LNCAP (cell line): ENCODE results near the gene COPZ2.

Experiments
- TF ChIP-seq, protein P1 (sequence below): fragments of 450-650 bp; IDR thresholded peaks from 2 replicates; pipeline ENCODE4 v1.5.1; 2017; ENCODE audit warnings: mild to moderate bottlenecking

The COPZ2 gene

DNA sequence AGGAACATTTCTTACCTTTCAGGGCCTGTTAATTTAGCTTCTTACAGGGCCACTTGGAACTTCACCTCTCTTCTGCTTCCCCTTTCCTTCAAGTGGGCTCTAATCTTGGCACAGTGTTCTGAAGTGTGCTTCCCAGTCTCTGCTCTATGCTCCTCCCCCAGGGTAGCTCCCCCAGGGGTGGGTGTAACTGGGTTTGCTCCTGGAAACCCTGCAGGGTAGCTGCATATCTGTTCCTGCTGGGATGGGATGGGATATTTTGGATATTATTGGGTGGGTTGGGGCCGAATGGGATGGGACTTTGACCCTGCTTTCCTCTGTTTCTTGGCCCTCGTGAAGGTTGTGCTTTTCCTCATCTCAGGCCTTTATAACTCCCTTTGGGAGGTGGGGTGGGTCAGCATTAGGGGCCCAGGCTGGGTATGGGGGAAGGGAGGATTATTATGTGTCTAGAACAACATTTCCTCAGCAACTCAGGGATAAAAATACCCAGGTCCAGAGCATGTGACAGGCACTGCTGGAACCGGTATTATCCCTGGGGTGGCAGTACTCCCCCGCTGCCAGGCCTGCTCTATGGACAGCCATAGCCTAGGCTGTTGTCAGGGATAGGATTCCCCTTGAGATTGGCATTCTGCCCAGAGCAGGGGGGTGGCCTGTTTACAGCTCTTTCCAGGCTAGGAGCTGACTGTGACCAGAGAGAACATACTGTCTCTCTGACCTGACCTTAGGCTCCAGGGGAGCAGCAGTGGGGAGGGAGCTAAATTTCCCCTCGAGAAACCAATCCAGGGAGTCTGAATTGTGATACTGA, 15.6 kb upstream of the COPZ2 start:
- TF ChIP-seq, protein P1, sequence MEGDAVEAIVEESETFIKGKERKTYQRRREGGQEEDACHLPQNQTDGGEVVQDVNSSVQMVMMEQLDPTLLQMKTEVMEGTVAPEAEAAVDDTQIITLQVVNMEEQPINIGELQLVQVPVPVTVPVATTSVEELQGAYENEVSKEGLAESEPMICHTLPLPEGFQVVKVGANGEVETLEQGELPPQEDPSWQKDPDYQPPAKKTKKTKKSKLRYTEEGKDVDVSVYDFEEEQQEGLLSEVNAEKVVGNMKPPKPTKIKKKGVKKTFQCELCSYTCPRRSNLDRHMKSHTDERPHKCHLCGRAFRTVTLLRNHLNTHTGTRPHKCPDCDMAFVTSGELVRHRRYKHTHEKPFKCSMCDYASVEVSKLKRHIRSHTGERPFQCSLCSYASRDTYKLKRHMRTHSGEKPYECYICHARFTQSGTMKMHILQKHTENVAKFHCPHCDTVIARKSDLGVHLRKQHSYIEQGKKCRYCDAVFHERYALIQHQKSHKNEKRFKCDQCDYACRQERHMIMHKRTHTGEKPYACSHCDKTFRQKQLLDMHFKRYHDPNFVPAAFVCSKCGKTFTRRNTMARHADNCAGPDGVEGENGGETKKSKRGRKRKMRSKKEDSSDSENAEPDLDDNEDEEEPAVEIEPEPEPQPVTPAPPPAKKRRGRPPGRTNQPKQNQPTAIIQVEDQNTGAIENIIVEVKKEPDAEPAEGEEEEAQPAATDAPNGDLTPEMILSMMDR: no peak

DNA sequence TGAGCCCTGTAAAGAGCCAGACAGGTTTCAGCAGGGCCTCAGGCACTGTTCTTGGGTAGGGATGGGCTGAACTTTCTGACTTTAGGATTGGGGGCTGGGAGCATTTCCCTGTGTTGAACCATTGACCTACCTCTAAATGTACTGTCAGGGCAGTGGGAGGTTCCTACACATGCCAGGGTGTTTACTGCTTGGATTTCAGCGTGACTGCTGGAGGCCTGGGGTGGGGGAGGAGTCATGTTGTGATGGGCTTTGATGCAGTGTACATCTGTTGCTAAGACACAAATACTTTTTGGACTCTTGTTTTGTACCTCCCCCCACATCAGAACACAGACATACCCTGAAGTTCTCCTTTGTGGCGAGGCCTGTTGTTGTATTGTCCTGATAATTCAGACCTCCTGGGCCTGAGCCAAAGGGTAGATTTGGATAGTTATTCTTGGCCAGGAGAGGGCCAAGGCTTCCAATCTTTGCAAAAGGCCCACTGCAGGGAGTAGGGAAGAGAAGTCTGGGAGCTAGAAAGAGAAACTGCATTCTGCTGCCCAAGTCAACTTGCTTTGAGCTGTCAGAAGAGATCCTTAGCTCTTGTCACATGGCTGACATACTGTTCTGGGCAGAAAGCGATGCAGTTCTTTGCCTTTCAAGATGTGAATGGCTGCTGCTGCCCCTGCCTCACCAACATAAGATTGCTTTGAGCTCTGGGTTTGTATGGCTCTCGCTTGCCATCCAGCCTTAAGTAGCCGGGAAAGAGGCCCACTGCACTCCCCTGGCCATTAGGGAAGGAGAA, 14.3 kb upstream of the COPZ2 start:
- TF ChIP-seq, protein P1: no peak

- TF ChIP-seq, protein P1: no peak
Observed at GRCh38 chr17:48051283-48051682, 13.7 kb upstream of the COPZ2 start.

- TF ChIP-seq, protein P1: no peak
Observed at GRCh38 chr17:48048384-48049126, 11.0 kb upstream of the COPZ2 start.

DNA sequence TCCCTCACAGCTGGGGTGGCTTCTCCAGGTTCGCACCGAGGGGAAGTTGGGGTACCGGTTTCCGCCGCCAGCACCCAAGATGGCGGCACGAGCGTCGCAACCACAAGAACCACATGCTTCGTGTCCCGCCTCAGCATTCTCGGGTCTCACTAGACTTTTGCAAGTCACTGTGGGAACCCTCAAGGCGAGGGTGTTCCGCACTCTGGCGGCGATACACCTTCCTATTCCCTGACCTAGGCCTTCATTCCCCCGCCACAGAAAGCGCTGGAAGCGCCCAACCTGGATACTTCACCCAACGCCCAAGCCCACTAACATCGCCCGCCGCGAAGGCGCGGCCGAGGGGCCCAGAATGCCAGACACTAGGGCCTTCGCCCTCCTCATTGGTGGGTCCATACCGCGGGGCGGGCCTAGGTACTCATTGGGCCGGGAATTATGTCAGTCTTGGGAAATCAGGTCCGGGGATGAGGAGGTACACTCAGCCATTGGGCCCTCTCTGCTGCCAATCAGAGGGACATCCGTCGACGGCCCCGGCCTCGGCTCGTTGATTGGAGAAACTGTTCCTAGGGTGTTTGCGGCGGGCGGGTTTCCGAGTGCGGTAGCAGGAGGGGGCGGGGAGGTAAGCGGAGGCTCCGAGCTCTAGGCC, 10.3 kb upstream of the COPZ2 start, which contains the start of gene NFE2L1:
Gene NFE2L1, plus strand, starts transcription at position 619 of the 643 bp plus-strand sequence. CDS start 2,760 bp downstream, outside the sequence.
- TF ChIP-seq, protein P1: no peak

DNA sequence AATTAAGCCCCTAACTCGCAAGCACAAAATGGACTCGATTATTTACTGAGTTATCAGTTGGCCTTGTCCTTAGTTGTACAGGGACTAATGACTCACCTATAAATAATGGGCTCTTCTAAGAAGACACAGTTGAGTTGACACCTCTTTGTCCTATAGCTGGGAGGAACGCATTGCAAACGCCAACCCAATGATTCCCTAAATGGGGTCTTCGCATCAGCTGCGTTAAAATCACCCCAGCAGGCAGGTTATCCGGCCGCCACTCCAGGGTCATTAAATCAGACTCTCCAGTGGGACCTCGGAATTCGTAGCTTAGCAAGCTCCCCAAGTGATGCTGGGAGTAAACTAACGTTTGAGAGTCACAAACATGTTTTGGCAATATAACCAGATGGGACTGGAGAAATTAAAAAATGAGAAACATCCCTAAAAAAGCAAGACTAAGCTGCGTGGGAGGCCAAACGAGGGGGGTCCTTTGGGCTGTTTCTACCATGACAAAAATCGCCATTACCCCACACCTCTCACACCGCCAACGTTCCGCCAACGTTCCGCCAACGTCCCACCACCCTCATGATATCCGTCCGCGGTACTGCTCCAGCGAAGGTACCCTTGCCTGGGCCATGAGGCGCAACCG, 9.6 kb upstream of the COPZ2 start:
- TF ChIP-seq, protein P1: no peak
